GM23338 (cell line): ENCODE measurements around the gene DDX20. TPM values are rescaled to one million over a fixed set of nuclear protein-coding genes. Genes with fewer than 3 reads are reported as not detected.
A peak's percentile ranks its signal among the peaks of the same experiment; 100 is the strongest.

Experiments
- ATAC-seq: fragments of 200-7000 bp; cut with Tn5 transposase; 3 replicates; pipeline ENCODE4 v1.9.1; 2020
- DNase-seq: peaks from one replicate; pipeline ENCODE4 v3.0.0-alpha.2; 2015; ENCODE audit warnings: low spot score
- H2AFZ ChIP-seq: fragments of 200-600 bp; sonication (generic); 2 replicates; pipeline ENCODE4 v1.8.0; 2016; ENCODE audit warnings: antibody characterized with exemption, mild to moderate bottlenecking, moderate library complexity
- H3F3A ChIP-seq: fragments of 200-600 bp; sonication (generic); replicated peaks from 2 replicates; pipeline ENCODE4 v1.8.0; 2017; ENCODE audit warnings: antibody characterized with exemption, mixed run types, low read depth
- H3K27ac ChIP-seq: fragments of 200-600 bp; sonication (generic); 2 replicates; pipeline ENCODE4 v1.6.1; 2016; ENCODE audit warnings: low read depth
- H3K27me3 ChIP-seq: fragments of 200-600 bp; sonication (generic); 2 replicates; pipeline ENCODE4 v1.8.0; 2016; ENCODE audit warnings: mild to moderate bottlenecking, mixed run types, moderate library complexity; ENCODE audit not compliant: insufficient read depth
- H3K36me3 ChIP-seq: fragments of 200-600 bp; sonication (generic); 2 replicates; pipeline ENCODE4 v1.8.0; 2016; ENCODE audit warnings: mild to moderate bottlenecking; ENCODE audit not compliant: insufficient read depth
- H3K4me1 ChIP-seq: fragments of 200-600 bp; sonication (generic); 2 replicates; pipeline ENCODE4 v1.8.0; 2016; ENCODE audit warnings: mild to moderate bottlenecking, moderate library complexity; ENCODE audit not compliant: insufficient read depth
- H3K4me2 ChIP-seq: fragments of 200-600 bp; sonication (generic); 2 replicates; pipeline ENCODE4 v1.7.1; 2017; ENCODE audit warnings: mixed run types
- H3K4me3 ChIP-seq: fragments of 200-600 bp; sonication (generic); 2 replicates; pipeline ENCODE4 v1.6.1; 2016; ENCODE audit warnings: mixed run types
- H3K79me2 ChIP-seq: fragments of 200-600 bp; sonication (generic); replicated peaks from 2 replicates; pipeline ENCODE4 v1.8.0; 2017; ENCODE audit warnings: mild to moderate bottlenecking; ENCODE audit not compliant: insufficient read depth
- H3K9me2 ChIP-seq: fragments of 200-600 bp; sonication (generic); 2 replicates; pipeline ENCODE4 v1.8.0; 2017; ENCODE audit not compliant: insufficient read depth
- H4K20me1 ChIP-seq: fragments of 200-600 bp; sonication (generic); replicated peaks from 2 replicates; pipeline ENCODE4 v1.8.0; 2017; ENCODE audit warnings: mild to moderate bottlenecking; ENCODE audit not compliant: insufficient read depth
- H3K27ac Mint-ChIP-seq: 2 replicates; pipeline ENCODE4 v1.8.0; 2020; ENCODE audit warnings: inconsistent platforms, mild to moderate bottlenecking, moderate library complexity, mixed read lengths
- H3K27me3 Mint-ChIP-seq: 3 replicates; pipeline ENCODE4 v1.8.0; 2022; ENCODE audit warnings: low read depth, mild to moderate bottlenecking, moderate library complexity, mixed read lengths, inconsistent platforms; ENCODE audit not compliant: insufficient read depth, poor library complexity
- H3K36me3 Mint-ChIP-seq: 3 replicates; pipeline ENCODE4 v1.8.0; 2021; ENCODE audit warnings: low read depth, mild to moderate bottlenecking, inconsistent platforms, moderate library complexity, mixed read lengths
- H3K4me1 Mint-ChIP-seq: 3 replicates; pipeline ENCODE4 v1.8.0; 2020; ENCODE audit warnings: mild to moderate bottlenecking, inconsistent platforms, mixed read lengths
- H3K4me3 Mint-ChIP-seq: 3 replicates; pipeline ENCODE4 v1.8.0; 2021; ENCODE audit warnings: moderate library complexity, mild to moderate bottlenecking, inconsistent platforms, mixed read lengths
- H3K9me3 Mint-ChIP-seq: 3 replicates; pipeline ENCODE4 v1.8.0; 2020; ENCODE audit warnings: moderate library complexity, mild to moderate bottlenecking, inconsistent platforms, mixed read lengths
- CTCF ChIP-seq, 2 experiments: fragments of 200-600 bp in 1 of 2; sonication (generic) in 1 of 2; conservative IDR thresholded peaks; 2 replicates each; pipeline versions ENCODE4 v1.5.1 to v1.6.1; 2016 to 2017; ENCODE audit warnings: antibody characterized with exemption in 2 of 2, low read depth in 2 of 2, mild to moderate bottlenecking in 2 of 2, moderate library complexity in 1 of 2
- EZH2 ChIP-seq: fragments of 200-600 bp; sonication (generic); IDR thresholded peaks from one replicate; pipeline ENCODE4 v1.8.0; 2017; ENCODE audit warnings: antibody characterized with exemption, mild to moderate bottlenecking, low read depth; ENCODE audit not compliant: unreplicated experiment
- EZH2phosphoT487 ChIP-seq: fragments of 200-600 bp; sonication (generic); IDR thresholded peaks from one replicate; pipeline ENCODE4 v1.8.1; 2018; ENCODE audit warnings: antibody characterized with exemption; ENCODE audit not compliant: unreplicated experiment
- JUNB ChIP-seq: IDR thresholded peaks from one replicate; pipeline ENCODE4 v1.6.1; 2016; ENCODE audit warnings: antibody characterized with exemption; ENCODE audit not compliant: unreplicated experiment
- NANOG ChIP-seq: IDR thresholded peaks from 2 replicates; pipeline ENCODE4 v1.6.1; 2016; ENCODE audit warnings: antibody characterized with exemption, borderline replicate concordance
- ZNF114 ChIP-seq: fragments of 250-450 bp; sonication (Bioruptor Pico); IDR thresholded peaks from 2 replicates; pipeline ENCODE4 v1.5.0; 2020; ENCODE audit warnings: mild to moderate bottlenecking, moderate library complexity
- ZNF462 ChIP-seq: fragments of 250-450 bp; sonication (Bioruptor Pico); IDR thresholded peaks from 2 replicates; pipeline ENCODE4 v1.5.0; 2020; ENCODE audit warnings: mild to moderate bottlenecking, moderate library complexity
- polyA plus RNA-seq: library from polyadenylated mRNA; unstranded; fragments of >200 nt; fragmentation: Nextera tagmentation; extraction: Ambion mirVana; gene quantifications from 2 replicates; pipeline ENCODE4 v1.2.1, GENCODE V29; 2016
- total RNA-seq: library from RNA; depleted of rRNA; stranded (reverse); fragments of >200 nt; shearing (Covaris generic); gene quantifications from 2 replicates; pipeline ENCODE4 v1.2.3, GENCODE V29; 2014
- TF ChIP-seq, protein P1 (sequence below): IDR thresholded peaks from 2 replicates; pipeline ENCODE4 v1.6.1; 2016; ENCODE audit warnings: antibody characterized with exemption
- TF ChIP-seq, protein P2 (sequence below): IDR thresholded peaks from one replicate; pipeline ENCODE4 v1.6.1; 2018; ENCODE audit warnings: antibody characterized with exemption; ENCODE audit not compliant: unreplicated experiment

The DDX20 gene
- total and polyA plus RNA-seq, 2 experiments from 2014 or later = 11.9 to 54.4 TPM

- TF ChIP-seq ZNF462 (CRISPR knock-in tag) = no peak
Observed at GRCh38 chr1:111754984-111755330, 744 bp upstream of the DDX20 start (continued).

DNA sequence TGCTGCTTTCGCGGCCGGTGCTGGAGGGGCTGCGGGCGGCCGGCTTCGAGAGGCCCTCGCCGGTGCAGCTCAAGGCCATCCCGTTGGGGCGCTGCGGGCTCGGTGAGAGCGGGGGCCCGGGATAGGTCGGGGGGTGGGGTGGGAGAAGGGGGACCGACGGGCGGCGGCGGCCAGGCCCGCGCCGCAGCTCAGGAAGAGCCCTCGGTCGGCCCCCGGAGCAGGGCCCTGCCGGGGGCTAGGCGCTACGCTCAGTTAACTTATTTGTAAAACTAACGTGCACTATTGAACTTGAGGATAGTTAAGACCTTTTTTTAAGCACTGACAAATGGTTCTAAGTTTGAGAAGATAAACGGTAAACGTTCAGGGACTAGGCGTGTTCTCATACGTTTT is 418 bp downstream of the DDX20 start:
- peak overlapping the region; percentile 98 for H3K27ac ChIP-seq
- H3K36me3 ChIP-seq = peaks cover 24% of the 10 kb centered on the region; the same call in 1 of the 2 replicates
- H3K4me2 ChIP-seq = peak overlapping the region; percentile 100
- peaks cover 7% of the 10 kb centered on the region for H3K4me1 ChIP-seq
- no peaks in the 10 kb centered on the region for H3K9me2 ChIP-seq
- no peak for DNase-seq
- H3K27me3 Mint-ChIP-seq = peaks cover 13% of the 10 kb centered on the region
- peak overlapping the region; percentile 98 for H3K4me3 ChIP-seq
- H3K4me1 Mint-ChIP-seq = peaks cover 18% of the 10 kb centered on the region
- peak overlapping the region; percentile 98 for H3K27ac Mint-ChIP-seq
- H2AFZ ChIP-seq = peak overlapping the region; percentile 100
- H3F3A ChIP-seq = 0 out of 2 replicates have a peak, but pooled peaks cover 3% of the 10 kb centered on the region
- peaks cover 4% of the 10 kb centered on the region; the same call in 1 of the 3 replicates for H3K9me3 Mint-ChIP-seq
- H3K79me2 ChIP-seq = peaks cover 39% of the 10 kb centered on the region
- H3K4me3 Mint-ChIP-seq = peak overlapping the region; percentile 92
- H4K20me1 ChIP-seq = no peaks in the 10 kb centered on the region; the same call in 1 of the 2 replicates
- ATAC-seq = peak; percentile 40
- no peaks in the 10 kb centered on the region for H3K27me3 ChIP-seq
- peaks cover 41% of the 10 kb centered on the region for H3K36me3 Mint-ChIP-seq
- TF ChIP-seq, protein P1, sequence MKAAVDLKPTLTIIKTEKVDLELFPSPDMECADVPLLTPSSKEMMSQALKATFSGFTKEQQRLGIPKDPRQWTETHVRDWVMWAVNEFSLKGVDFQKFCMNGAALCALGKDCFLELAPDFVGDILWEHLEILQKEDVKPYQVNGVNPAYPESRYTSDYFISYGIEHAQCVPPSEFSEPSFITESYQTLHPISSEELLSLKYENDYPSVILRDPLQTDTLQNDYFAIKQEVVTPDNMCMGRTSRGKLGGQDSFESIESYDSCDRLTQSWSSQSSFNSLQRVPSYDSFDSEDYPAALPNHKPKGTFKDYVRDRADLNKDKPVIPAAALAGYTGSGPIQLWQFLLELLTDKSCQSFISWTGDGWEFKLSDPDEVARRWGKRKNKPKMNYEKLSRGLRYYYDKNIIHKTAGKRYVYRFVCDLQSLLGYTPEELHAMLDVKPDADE = no peak
- no peak for TF ChIP-seq ZNF114 (CRISPR knock-in tag)
- no peak for TF ChIP-seq CTCF (conservative IDR thresholded peaks at IDR 0.05; ENCODE audit: low read depth in 2 of 2)
- no peak for TF ChIP-seq JUNB
- TF ChIP-seq EZH2phosphoT487 = no peak
- TF ChIP-seq, protein P2, sequence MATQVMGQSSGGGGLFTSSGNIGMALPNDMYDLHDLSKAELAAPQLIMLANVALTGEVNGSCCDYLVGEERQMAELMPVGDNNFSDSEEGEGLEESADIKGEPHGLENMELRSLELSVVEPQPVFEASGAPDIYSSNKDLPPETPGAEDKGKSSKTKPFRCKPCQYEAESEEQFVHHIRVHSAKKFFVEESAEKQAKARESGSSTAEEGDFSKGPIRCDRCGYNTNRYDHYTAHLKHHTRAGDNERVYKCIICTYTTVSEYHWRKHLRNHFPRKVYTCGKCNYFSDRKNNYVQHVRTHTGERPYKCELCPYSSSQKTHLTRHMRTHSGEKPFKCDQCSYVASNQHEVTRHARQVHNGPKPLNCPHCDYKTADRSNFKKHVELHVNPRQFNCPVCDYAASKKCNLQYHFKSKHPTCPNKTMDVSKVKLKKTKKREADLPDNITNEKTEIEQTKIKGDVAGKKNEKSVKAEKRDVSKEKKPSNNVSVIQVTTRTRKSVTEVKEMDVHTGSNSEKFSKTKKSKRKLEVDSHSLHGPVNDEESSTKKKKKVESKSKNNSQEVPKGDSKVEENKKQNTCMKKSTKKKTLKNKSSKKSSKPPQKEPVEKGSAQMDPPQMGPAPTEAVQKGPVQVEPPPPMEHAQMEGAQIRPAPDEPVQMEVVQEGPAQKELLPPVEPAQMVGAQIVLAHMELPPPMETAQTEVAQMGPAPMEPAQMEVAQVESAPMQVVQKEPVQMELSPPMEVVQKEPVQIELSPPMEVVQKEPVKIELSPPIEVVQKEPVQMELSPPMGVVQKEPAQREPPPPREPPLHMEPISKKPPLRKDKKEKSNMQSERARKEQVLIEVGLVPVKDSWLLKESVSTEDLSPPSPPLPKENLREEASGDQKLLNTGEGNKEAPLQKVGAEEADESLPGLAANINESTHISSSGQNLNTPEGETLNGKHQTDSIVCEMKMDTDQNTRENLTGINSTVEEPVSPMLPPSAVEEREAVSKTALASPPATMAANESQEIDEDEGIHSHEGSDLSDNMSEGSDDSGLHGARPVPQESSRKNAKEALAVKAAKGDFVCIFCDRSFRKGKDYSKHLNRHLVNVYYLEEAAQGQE = no peak
- TF ChIP-seq NANOG = no peak
- TF ChIP-seq EZH2 = no peak
